Loucy (cell line): Measurements from ENCODE around the gene OR6C74.

Experiments
- EZH2phosphoT487 ChIP-seq: fragments of 200-600 bp; IDR thresholded peaks from 2 replicates; pipeline ENCODE4 v1.6.1; 2018; ENCODE audit warnings: antibody characterized with exemption, mild to moderate bottlenecking, moderate library complexity, borderline replicate concordance
- TF ChIP-seq, protein P1 (sequence below): fragments of 200-600 bp; sonication (generic); conservative IDR thresholded peaks from 2 replicates; pipeline ENCODE4 v1.5.1; 2014; ENCODE audit warnings: mild to moderate bottlenecking, antibody characterized with exemption, low read length

- TF ChIP-seq, protein P1, sequence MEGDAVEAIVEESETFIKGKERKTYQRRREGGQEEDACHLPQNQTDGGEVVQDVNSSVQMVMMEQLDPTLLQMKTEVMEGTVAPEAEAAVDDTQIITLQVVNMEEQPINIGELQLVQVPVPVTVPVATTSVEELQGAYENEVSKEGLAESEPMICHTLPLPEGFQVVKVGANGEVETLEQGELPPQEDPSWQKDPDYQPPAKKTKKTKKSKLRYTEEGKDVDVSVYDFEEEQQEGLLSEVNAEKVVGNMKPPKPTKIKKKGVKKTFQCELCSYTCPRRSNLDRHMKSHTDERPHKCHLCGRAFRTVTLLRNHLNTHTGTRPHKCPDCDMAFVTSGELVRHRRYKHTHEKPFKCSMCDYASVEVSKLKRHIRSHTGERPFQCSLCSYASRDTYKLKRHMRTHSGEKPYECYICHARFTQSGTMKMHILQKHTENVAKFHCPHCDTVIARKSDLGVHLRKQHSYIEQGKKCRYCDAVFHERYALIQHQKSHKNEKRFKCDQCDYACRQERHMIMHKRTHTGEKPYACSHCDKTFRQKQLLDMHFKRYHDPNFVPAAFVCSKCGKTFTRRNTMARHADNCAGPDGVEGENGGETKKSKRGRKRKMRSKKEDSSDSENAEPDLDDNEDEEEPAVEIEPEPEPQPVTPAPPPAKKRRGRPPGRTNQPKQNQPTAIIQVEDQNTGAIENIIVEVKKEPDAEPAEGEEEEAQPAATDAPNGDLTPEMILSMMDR, result no peak
- no peak for TF ChIP-seq EZH2phosphoT487
Measured at GRCh38 chr12:55226523-55226922, 17.9 kb upstream of the OR6C74 start.
